SKM-1 (cell line): Measurements from ENCODE around the gene GOLGA8G.
"Not testable (repeated sequence)": the region's sequence is repeated elsewhere in the genome, so short reads cannot be mapped to it uniquely, and the experiment has no call there.

Experiments used
- DNase-seq: peaks from one replicate; lab custom pipeline; 2025; ENCODE audit not compliant: unreplicated experiment; lab: John Stamatoyannopoulos, UW

GOLGA8G gene

GRCh38 chr15:28532954-28533353, at the start of gene GOLGA8G:
TSS of gene GOLGA8G (minus strand) at chr15:28532971. CDS start at chr15:28532909, 62 bp downstream.
- not testable (repeated sequence) for DNase-seq

GRCh38 chr15:28573351-28573750, 40.6 kb upstream of the GOLGA8G start:
- not testable (repeated sequence) for DNase-seq

GRCh38 chr15:28553268-28553667, 20.5 kb upstream of the GOLGA8G start, which contains the start of gene GOLGA6L25:
TSS of gene GOLGA6L25 (plus strand) at chr15:28553568. CDS start at chr15:28553629, 61 bp downstream.
- DNase-seq = not testable (repeated sequence)

- not testable (repeated sequence) for DNase-seq
Observed at GRCh38 chr15:28515208-28515607, 17.6 kb downstream of the GOLGA8G start.

GRCh38 chr15:28514128-28514527, 18.6 kb downstream of the GOLGA8G start:
- not testable (repeated sequence) for DNase-seq

- DNase-seq = not testable (repeated sequence)
Observed at GRCh38 chr15:28508217-28508889, 24.4 kb downstream of the GOLGA8G start.

GRCh38 chr15:28481340-28481739, 51.4 kb downstream of the GOLGA8G start:
- not testable (repeated sequence) for DNase-seq
